Left ventricle myocardium inferior (tissue), 1 donor: ENCODE data around the gene GDF7. TPM values are rescaled to one million over a fixed set of nuclear protein-coding genes. Genes with fewer than 3 reads are reported as not detected.
A peak's percentile ranks its signal among the peaks of the same experiment; 100 is the strongest.

Source experiments
- DNase-seq: peaks from one replicate; pipeline ENCODE4 v3.0.0-alpha.2; 2020
- H3K27ac ChIP-seq: fragments of 200-600 bp; replicated peaks from 2 replicates; pipeline ENCODE4 v1.8.0; 2021
- H3K27me3 ChIP-seq: fragments of 200-600 bp; 2 replicates; pipeline ENCODE4 v1.8.0; 2021; ENCODE audit warnings: low read depth
- H3K36me3 ChIP-seq: fragments of 200-600 bp; 2 replicates; pipeline ENCODE4 v1.8.0; 2021
- H3K4me1 ChIP-seq: fragments of 200-600 bp; 2 replicates; pipeline ENCODE4 v1.8.0; 2021
- H3K4me3 ChIP-seq: fragments of 200-600 bp; 2 replicates; pipeline ENCODE4 v1.8.0; 2021; ENCODE audit warnings: mild to moderate bottlenecking, moderate library complexity
- H3K9me3 ChIP-seq: fragments of 200-600 bp; replicated peaks from 2 replicates; pipeline ENCODE4 v1.8.0; 2021
- intact Hi-C: fragments of 100-400 bp; cut with micrococcal nuclease; formaldehyde crosslinking; loops from one replicate; pipeline ENCODE4 v1.11.0; 2022
- total RNA-seq: library from RNA; stranded (reverse); fragmentation: NEBNext Ultra II Directional; extraction: Animal tissue kit (Norgen Biotek cat#: 25700); gene quantifications from one replicate; pipeline ENCODE4 v1.2.1, GENCODE V29; 2021
- TF ChIP-seq, protein P1 (sequence below): fragments of 200-600 bp; IDR thresholded peaks from 2 replicates; pipeline ENCODE4 v1.8.0; 2021; ENCODE audit warnings: antibody characterized with exemption, mild to moderate bottlenecking, borderline replicate concordance
- donor health status: DM: no; HTN: yes; CAD: no; lungs with severe emphysema.

GDF7 gene
- total RNA-seq, 1 donor from 2014 or later = 0.58 TPM

DNA sequence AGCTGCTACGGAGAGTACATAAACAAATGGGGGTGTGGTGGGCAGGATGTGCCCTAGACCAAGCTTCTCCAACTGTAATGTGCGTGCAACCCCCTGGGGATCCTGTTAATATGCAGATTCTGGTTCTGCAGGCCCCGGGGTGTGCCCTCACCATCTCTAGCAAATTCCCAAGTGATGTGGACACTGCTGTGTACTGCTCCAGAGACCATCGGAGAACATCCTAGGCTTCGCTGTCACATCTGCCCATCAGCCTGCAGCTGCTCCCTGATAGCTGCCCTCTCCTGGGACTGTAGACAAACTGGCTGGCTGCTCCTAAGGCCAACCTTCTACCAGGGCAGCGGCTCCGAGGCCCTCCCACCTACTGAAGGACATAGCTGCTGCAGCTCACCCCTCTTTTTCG, 19.2 kb upstream of the GDF7 start:
- TF ChIP-seq, protein P1, sequence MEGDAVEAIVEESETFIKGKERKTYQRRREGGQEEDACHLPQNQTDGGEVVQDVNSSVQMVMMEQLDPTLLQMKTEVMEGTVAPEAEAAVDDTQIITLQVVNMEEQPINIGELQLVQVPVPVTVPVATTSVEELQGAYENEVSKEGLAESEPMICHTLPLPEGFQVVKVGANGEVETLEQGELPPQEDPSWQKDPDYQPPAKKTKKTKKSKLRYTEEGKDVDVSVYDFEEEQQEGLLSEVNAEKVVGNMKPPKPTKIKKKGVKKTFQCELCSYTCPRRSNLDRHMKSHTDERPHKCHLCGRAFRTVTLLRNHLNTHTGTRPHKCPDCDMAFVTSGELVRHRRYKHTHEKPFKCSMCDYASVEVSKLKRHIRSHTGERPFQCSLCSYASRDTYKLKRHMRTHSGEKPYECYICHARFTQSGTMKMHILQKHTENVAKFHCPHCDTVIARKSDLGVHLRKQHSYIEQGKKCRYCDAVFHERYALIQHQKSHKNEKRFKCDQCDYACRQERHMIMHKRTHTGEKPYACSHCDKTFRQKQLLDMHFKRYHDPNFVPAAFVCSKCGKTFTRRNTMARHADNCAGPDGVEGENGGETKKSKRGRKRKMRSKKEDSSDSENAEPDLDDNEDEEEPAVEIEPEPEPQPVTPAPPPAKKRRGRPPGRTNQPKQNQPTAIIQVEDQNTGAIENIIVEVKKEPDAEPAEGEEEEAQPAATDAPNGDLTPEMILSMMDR = no peak
- H3K36me3 ChIP-seq = peaks cover 28% of the 10 kb centered on the region
- no peaks in the 10 kb centered on the region for H3K9me3 ChIP-seq
- intact Hi-C loops = no loop called here
- no peaks in the 10 kb centered on the region for H3K27me3 ChIP-seq
- H3K4me3 ChIP-seq = no peak overlapping the region
- no peak overlapping the region for H3K27ac ChIP-seq
- H3K4me1 ChIP-seq = peaks cover 44% of the 10 kb centered on the region
- DNase-seq = no peak

- peaks cover 23% of the 10 kb centered on the region for H3K36me3 ChIP-seq
- no peaks in the 10 kb centered on the region for H3K27me3 ChIP-seq
- intact Hi-C loops = no loop called here
- H3K4me1 ChIP-seq = peaks cover 40% of the 10 kb centered on the region
- H3K27ac ChIP-seq = no peak overlapping the region
- DNase-seq = no peak
- no peaks in the 10 kb centered on the region for H3K9me3 ChIP-seq
- H3K4me3 ChIP-seq = no peak overlapping the region
- TF ChIP-seq, protein P1 = no peak
Observed at GRCh38 chr2:20648206-20648605, 18.7 kb upstream of the GDF7 start.

GRCh38 chr2:20648831-20649230, 18.1 kb upstream of the GDF7 start:
- no peak for DNase-seq
- H3K4me1 ChIP-seq = peaks cover 40% of the 10 kb centered on the region
- H3K4me3 ChIP-seq = no peak overlapping the region
- no peak overlapping the region for H3K27ac ChIP-seq
- no peaks in the 10 kb centered on the region for H3K9me3 ChIP-seq
- TF ChIP-seq, protein P1 = no peak
- no peaks in the 10 kb centered on the region for H3K27me3 ChIP-seq
- intact Hi-C loops = no loop called here
- H3K36me3 ChIP-seq = peaks cover 17% of the 10 kb centered on the region

DNA sequence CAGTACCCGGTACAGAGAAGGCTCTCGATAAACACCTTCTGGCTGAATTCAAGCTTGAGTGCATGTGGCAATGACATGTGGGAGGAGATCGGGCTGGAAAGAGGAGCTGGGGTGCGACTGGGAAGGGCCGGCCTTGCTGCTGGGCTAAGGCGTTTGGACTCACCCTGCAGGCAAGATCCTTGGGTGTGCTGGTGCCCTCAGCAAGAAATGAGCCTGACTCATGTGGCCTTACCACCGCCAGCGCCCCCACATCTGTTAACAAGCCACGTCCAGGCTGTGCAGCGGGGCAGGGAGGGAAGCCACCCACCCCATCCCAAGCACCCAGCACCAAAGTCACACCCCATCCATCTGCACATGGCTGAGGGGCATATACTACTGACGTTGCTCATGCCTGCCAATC, 17.4 kb upstream of the GDF7 start:
- no peak for DNase-seq
- intact Hi-C loops = no loop called here
- Histone ChIP-seq H3K4me1 (peaks cover 40% of the 10 kb centered on the region), H3K4me3 (peak overlapping the region; percentile 89), H3K27ac (no peak overlapping the region), H3K27me3 (no peaks in the 10 kb centered on the region), H3K36me3 (peaks cover 14% of the 10 kb centered on the region), H3K9me3 (no peaks in the 10 kb centered on the region)
- TF ChIP-seq, protein P1 = no peak

DNA sequence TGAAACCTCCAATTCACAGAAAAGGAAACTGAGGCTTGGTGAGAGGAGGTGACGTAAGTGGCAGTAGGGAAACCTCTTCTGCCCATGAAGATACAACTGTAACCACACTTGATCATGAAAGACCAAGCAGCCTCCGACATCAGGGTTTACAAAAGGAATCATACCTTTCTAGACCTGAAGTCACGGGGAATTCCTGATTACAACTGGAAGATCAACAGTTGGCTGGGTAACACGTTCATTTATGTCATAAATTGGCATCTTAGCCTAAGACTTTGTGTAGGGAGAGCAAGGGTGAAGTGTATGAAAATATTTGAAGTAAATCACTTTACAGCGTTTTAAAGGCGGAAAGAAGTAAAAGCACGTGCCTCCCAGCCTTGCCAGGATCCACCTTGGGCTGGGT, 17.0 kb upstream of the GDF7 start:
- TF ChIP-seq, protein P1 = no peak
- intact Hi-C loops = no loop called here
- H3K36me3 ChIP-seq = peaks cover 12% of the 10 kb centered on the region
- peak overlapping the region; percentile 89 for H3K4me3 ChIP-seq
- peaks cover 40% of the 10 kb centered on the region for H3K4me1 ChIP-seq
- DNase-seq = no peak
- H3K27me3 ChIP-seq = peaks cover 2% of the 10 kb centered on the region
- no peak overlapping the region for H3K27ac ChIP-seq
- H3K9me3 ChIP-seq = no peaks in the 10 kb centered on the region

- intact Hi-C loops = no loop called here
- TF ChIP-seq, protein P1 = no peak
- DNase-seq = no peak
- Histone ChIP-seq H3K4me3 (peak overlapping the region; percentile 89), H3K36me3 (peaks cover 7% of the 10 kb centered on the region), H3K9me3 (no peaks in the 10 kb centered on the region), H3K27me3 (peaks cover 5% of the 10 kb centered on the region), H3K4me1 (peaks cover 40% of the 10 kb centered on the region), H3K27ac (peak overlapping the region; percentile 88)
Observed at GRCh38 chr2:20650393-20650876, 16.5 kb upstream of the GDF7 start.
